Adrenal gland (tissue), 5 donors: Measurements from ENCODE around the gene EYS.

Source experiments
- CTCF ChIP-seq, 6 experiments: fragments of 450-650 bp in 4 of 6; fragments of 200-600 bp in 2 of 6; sonication (generic) in 1 of 6; IDR thresholded peaks; 1 replicate in 5 of 6; 2 replicates in 1 of 6; pipeline versions ENCODE4 v1.5.1 to v1.8.0; 2016 to 2021; ENCODE audit warnings: antibody characterized with exemption in 6 of 6, mild to moderate bottlenecking in 2 of 6, moderate library complexity in 1 of 6
- POLR2A ChIP-seq, 2 donors: fragments of 450-650 bp; IDR thresholded peaks; one replicate each; pipeline ENCODE4 v1.6.1; 2017; ENCODE audit warnings: antibody characterized with exemption in 2 of 2, mild to moderate bottlenecking in 2 of 2, moderate library complexity in 1 of 2
- donor health status: DM: no; HTN: no; CAD: no.

DNA sequence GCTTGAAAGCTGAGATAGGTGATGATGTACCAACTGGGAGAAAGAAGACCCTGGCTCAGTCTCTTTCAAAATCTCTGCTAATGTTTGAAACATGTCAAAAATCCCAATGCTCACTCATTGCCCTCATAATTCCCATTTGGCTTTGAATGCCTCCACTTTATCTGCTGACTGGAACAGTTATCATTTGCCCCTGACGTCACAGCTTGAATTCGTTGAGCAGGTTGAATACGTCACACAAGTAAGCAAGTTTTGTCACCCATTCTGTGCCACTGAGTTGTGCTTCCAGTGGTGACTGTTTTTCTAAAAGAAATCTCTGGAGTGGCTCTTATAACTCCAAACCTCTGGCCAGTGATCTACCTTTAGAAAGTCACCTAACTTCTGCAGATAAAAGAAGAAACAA is 991.4 kb downstream of the EYS start:
- TF ChIP-seq CTCF (IDR thresholded peaks at IDR 0.05) (no peak), POLR2A (IDR thresholded peaks at IDR 0.05) (no peak)
